HuH-7.5 (cell line): ENCODE data around the gene SATB1.

Source experiments
- DNase-seq: peaks from one replicate; pipeline ENCODE4 v3.0.0; 2011; ENCODE audit warnings: low spot score

The SATB1 gene

DNA sequence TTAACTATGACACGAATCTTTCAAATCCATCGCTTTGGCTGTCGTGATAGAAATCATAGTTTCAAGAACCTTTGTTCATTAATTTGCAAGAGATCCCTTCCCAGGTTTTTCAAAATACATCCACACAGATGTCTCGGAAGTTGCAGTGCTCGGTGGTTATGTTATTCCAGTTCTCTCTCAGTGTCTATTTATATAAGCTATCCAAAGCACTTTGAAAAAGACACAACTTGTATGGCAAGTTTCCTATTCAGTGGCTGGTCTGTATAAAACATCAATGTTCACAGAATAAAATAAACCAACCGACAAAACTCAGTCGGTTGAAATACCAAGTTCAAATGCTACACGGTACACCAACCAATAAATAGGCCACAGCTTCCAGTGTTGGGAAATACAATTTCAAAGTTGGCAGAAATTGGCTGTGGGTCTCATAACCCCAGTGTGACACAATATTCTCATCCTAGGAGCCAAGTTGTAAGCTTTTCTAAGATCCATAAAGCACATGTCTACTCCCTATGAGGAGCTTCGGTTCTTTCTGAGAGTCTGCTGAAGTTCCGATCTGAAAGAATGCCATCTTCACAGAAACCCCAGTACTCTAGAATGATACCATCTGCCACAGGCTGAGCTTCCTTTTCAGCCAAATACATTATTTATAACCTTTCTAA, 23.7 kb downstream of the SATB1 start:
- DNase-seq: no peak

DNA sequence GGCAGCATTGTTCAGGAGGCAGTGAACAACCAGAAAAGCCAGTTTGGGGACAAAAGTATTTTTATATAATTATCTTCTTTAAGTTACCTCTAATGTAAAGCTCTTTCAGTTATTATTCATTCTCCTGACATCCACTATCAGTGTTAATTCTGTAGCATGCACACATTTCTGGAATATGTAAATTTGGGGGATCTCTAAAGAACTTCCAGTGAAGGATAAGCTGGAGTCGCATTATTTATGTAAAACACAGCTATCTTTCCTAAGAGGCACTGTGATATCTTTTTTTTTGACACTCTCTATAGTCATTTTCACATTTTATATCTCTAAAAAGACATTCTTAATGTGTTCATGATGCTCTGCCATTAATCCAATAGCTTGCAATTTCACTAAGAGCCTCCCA, 26.7 kb downstream of the SATB1 start:
- no peak for DNase-seq

DNA sequence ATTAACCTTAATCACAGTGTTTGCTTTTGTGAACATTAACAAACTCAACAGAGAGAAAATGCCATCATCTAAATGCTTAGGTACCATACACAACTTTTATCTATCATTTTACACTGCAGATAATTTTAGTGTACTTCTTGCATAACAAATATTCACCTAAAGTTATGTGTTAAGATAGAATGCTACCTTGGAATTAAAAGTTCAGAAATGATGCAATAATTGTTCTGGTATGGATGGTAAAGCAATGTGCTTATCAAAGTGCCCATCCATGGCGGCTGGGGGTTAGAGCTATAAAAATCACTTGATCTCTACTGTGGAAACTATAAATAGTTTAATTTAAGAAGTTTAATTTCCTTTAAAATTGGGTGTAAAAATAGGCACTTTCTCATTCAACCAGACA, 28.7 kb downstream of the SATB1 start:
- DNase-seq: no peak

DNA sequence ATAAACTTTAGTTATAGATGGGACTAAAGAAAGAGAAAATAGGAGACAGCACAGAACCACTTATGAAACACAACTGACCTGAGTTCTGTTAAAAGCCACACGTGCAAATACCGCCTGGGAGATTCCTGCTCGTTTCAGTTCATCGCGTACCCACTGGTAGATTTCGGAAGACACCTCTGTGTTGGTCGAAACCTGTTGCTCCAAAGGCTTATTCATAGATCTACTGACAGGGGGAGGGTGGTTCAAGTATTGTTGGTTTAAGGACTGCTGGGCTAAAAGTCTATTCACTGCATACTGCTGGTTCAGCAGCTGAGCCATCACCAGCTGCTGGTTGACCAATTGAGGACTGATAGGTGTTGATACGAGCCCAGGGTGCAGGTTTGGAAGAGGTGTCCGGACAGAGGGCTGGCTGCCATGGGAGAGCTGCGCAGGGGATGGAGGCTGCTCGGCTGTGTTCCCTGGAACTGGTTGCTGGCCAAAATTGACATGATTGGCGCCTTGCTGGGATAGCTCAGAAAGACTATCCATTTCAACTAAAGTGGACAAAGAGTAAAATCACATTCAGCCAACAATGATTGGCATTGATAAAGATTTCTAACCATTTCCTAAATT, 30.6 kb downstream of the SATB1 start:
- no peak for DNase-seq

DNA sequence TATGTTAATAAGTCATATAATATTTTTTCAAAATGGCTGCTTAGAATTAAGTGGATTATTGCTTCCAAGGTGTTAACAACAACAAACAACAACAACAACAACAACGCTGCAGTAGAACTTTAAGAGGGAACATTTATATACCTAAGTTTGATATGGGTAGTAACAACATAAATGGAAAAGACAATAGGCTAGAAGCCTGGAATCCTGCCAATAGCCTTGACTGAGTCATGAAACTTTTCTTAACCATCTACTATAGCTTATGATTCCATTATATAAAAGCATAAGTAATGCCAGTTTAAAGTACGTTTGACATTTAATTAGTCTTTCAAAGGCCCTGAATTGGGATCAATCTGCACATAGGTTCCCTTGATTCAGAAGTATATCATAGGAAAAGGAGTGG, 31.2 kb downstream of the SATB1 start:
- DNase-seq: no peak

DNA sequence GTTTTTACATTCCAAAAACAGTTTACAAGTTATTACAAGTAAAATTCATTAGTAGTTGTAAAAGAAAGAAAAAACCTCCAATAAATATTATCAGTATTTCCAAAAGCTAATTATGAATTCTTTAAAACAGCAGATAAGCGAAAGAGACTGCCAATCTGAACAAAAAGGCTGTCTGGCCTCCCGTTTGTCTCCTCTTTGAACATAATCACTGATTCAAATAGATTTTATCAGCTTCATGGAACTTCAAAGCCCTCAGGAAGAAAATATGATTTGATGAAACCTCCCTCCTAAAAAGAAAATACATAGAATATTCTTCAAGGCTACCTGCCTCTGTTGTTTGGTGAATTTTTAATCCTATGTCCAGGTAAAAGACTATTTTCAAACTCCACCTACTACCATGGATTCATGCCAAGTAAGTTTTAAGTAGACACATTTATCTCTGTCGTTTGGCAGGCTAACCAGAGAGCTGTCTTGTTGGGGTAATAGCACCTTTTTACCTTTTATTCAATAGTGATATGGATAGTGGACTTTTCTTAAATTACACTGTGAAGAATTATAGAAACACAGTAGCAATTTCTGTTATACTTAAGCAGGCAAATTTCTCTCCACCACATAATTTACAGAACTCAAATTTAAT, 35.0 kb downstream of the SATB1 start:
- no peak for DNase-seq

DNA sequence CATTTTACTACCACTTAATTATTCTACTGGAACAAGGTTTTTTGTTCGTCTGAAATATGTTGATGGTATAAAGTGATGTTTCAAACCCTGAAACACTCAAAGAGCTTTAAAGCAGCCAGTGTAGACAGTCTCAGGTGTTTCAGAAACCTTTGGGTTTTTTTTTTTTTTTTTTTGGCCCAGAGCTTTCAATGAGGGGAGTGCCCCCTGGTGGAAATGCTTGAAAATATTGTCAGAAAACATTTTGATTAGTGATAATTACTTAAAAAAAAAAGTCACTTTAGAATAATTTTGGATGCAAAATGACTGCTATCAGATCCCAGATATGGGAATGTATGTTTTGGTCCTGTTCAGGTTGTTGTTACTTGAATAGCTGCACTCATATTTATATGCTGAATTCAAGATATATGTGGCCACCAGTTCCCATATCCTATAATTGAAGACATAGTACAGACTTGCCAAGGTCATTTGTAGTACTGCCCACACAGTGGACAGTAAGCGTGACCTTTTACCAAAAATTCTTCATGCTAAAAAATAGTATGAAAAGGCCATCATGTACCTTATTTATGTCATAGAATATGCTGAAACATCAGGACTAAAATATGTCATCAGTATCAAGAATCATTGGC, 35.9 kb downstream of the SATB1 start:
- DNase-seq: no peak

DNA sequence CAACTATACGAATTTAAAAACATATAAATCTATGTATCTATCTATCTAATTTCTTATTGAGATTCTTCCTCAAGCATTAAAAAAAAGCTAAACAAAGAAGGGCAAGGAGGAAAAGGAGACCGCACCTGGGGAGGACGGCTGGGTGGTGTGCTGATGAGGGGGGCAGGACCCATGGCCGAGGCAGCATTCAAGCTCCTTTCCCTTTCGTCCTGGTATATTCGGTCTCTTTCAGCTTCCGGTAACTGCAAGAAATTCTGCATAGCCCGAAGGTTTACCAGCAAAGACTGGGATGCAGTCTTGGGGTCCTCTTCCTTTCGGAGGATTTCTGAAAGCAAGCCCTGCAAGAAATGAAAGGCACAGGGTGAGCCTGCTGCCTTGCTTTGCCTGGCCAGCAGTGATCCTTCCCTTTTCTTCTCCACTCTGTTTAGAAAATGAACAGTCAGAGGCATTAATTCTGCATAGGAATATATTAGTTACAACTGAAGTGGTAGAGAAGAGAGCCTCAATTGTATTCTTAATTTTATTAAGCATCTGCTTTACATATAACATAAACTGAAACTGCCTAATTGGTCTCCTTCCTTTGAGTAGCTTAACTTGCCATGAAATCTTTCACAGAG, 38.8 kb downstream of the SATB1 start:
- no peak for DNase-seq

DNA sequence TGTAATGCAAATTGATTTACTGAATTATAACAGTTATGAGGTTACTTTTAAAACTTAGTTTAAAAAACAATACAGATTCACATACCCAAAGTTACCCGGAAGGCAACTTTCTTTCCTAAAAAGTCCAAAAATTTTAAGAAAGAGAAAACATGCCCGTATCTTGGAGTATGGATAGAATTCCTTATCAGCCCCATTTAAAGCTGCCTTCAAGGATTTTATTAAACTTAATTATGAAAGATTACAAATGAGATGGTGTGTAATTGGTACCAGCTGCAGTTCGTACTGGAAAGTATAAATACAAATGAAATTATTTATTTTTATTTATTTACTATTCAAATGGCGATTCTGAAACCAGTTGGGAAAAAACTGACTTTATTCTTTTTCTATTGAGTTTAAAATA, 39.4 kb downstream of the SATB1 start:
- no peak for DNase-seq

DNA sequence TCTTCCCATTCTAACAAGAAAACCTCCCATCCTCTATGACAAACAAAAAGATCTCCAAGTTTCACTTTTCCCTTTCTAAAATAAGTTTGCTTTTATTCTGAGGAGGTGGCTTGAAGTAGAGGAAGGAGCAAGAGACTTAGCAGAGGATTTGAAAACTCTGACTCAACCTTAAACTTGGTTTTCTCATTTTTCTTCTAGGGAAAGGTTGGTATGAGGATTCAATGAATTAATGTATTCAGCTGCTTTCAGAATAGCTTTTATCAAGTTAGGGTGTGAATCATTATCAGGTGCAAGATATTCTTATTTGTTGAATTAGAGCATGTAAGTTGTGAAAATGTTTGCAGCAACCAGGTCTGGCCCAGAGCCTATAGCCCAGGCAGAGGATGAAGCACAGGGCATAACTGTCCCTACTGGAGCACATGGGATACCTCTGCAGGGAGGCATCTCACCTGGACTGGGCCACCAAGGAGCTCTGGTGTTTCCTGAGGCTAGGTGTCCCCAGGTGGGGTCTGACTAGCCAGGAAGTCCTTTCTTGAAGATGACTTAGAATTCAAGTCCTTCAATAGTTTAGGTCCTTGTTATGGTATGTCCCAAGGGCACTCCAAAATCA, 42.3 kb downstream of the SATB1 start:
- no peak for DNase-seq

DNA sequence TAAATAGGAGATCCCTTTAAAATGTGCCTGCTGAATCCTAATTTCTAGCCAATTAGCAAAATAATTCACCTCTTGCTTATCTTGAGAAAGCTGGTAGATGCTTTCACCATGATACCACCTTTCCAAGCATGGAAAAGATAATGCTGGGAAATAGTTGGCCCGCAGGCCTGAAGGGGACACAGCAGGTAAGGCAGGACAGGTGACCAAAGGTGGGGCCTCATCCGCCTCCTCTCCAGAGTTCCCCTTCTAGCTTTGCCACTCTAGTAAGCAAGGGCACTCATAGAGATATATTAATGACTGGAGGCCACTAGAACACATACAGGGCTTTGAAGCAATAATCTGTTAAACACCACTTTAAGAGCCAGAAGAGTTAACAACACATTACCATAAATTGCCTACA, 45.5 kb downstream of the SATB1 start:
- no peak for DNase-seq

DNA sequence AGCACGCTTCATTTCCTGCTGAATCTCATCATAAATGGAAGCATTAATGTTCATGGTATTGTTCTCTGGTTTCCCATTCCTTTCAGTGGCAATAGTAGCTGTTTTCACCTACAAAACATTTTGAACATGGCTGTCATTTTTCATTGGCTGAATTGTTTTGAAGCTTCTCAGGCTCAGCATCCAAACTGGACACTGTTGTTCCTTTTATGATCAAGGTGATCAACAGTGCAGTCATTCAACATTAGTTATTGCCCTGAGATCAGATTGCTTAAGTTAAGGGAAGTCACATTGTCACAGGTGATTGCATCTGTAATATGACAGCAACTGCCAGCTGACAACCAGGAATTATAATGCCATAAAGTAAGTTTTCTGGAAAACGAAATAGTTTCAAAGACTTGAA, 46.9 kb downstream of the SATB1 start:
- no peak for DNase-seq

DNA sequence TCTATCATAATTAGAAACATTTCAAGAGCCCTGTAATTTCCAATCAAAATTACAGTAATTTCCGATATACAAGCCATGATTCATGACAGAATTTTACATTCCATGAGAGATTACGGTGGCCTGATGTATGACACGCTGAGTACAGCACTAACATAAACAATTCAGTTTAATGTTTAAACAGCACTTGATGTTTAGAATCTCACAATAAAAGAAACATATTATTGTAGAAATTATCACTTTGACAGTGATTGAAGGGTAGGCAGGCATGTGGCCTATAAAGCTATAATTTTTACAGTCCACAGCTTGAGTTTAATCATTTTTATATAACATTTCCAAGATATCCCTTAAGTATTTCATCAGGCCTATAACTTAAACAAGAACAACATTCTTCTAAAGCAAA, 48.5 kb downstream of the SATB1 start:
- DNase-seq: no peak

DNA sequence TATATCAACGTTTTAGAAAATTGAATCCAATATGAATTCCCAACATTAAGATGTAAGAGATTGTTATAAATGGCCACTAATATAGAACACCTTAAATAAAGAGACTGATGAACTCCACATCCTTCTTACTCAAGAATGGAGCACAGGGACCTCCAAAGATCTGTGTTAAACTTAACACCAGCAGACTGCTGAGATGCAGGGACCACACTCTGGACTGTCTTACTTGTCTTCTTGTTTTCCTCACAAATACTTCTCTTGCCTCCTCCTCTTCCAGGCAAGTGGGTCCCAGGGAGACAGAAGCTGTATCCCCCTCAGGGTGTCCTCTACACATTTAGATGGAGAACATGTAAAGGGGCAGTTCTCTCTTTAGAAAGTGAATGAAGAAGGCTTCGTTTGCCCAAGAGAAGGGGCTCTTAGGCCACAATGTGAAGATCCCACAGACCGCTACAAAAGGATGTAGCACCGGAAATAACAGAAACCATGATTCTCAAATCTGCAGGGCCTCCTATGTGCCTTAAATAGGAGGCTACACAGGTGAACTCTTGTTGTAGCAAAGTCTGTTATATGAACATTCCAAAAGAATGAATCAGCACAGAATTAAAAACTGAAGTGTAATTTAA, 52.2 kb downstream of the SATB1 start:
- DNase-seq: no peak

DNA sequence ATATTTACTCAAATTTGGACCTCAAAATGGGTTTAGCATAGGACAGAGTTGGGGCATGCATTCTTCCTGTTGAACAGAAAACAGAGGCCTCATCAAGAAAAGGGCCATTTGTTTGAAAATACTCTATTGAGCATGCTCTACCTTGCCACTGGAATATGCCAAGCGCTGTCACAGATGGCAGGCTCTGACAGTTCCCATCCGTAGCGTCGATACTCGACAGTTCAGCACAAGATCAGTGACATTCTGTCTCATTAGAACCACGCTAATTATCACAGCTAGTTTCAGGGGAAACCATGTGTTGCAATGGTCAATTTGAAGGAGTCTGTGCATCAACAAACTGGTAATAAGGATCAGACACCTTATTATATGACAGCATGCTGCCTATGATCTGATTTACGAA, 54.5 kb downstream of the SATB1 start:
- DNase-seq: no peak

DNA sequence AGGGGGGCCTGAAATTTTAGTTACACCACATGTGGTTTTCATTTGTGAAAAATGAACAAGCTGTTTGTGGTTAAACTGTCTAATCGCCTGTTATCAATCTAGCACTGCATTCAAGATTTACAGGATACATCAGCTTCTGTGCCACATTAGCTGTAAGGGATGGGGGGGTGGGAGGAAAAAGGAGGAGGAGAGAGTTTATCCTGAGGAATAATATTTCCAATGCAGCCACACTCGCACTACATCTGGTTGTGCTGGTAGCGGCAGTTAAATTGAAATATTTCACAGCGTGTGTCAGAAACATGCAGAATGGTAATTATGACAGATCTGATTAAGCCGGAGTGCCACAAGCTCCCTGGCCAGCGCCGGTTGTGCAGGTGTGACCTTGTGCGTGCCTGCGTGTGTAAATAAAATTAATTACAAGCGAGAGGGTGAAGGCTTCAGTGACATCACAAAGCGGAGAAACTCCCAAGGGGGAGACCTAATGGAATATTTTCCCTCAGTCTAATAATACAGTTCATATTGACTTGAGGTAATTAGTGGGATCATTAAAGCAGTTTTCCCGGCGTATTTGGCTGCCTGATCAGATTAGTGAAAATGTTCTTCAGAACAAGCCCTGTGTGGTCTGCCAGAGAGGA, 55.5 kb downstream of the SATB1 start:
- DNase-seq: no peak

DNA sequence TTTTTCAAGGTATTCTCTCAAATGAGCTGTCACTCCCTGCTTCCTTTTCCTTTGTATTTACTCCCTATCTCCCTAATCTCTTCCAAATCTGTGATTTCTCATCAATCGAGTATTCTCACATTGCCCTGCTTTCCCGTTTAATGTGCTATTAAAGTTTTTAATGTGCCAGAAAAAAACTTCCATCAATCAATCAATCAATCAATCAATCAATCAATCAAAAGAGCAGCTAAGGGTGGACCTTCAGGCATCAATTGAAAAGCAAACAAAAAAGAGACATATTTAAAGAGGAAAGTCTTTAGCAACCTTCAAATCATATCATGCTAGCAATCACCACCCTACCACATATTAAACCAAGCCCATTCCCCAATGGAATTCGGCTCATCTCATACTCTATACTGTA, 58.9 kb downstream of the SATB1 start:
- no peak for DNase-seq

DNA sequence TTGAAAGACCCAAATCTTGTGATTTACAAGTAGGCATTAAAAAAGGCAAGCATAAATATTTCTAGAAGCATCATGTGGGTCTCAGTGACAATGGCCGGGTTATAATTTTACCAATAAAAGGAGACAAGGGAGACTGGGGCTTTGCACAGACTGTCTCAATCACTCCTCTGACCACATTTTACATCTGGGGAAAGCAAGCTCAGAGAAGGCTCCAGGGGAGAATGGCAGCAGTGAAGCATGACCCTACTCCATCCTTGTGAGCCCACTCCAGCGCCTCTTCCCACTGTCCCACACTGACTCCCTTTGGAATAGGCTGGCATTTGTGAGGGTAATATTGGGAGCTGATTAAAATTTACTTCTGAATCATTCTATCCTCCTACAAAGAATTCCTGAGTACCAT, 61.8 kb downstream of the SATB1 start:
- DNase-seq: no peak

DNA sequence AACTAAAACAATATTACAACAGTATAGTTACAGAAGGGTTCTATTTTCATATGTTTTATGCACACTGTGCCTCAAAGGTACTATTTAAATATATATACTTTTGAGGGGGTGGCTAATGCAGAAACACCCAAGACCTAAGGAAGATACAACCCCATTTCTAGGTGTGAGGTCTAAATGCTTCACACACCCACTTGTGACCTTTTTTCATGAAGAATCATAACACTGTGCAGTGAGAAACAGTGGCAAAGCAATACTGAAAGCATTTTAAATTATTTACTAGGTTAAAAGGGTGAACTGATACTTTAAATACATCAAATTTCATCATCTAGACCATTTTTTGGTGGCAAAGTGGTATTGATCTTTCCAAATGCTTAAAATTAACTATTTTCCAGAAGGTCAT, 67.4 kb downstream of the SATB1 start:
- no peak for DNase-seq

DNA sequence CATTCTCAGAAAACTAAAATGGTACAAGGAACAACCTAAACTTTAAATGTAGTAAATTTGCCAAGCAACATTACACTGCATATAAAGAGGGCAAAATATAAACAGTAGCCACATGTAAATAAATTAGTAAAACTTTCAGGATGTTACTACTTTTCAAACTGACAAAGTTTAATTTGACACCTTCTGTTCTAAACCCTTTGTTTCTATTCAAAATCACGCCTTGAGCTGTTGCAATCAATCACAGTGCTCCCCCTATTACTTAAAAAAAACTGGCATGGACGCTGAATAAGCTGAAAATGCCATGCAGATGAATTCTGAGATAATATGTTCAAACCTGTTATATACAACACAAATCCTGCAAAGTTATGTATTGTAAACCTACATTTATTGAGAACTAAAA, 69.3 kb downstream of the SATB1 start:
- no peak for DNase-seq

DNA sequence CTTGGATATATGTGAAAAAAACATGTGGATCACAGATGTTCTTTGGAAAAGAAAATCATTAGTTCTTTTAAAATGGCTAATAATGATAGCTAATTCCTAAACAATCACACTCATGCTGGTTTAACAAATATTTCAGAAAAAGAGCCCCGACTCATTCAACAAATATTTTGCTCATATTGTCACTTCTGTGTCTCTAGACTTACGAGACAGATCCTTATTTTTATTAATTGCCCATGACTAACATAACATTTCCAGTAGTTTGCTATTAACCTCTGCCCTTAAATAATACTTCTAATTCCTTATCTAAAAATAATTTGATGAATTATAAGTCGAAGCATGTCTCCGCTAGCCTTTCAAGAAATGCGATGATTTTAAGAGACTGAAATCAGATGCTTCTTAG, 70.4 kb downstream of the SATB1 start:
- DNase-seq: no peak
